Progenitor cell of endocrine pancreas (in vitro differentiated cells): ENCODE results near the gene CTNNA3. TPM values are rescaled to one million over a fixed set of nuclear protein-coding genes. Genes with fewer than 3 reads are reported as not detected.

Source experiments
- DNase-seq: peaks from one replicate; pipeline ENCODE4 v3.0.0; 2021; ENCODE audit warnings: low spot score; ENCODE audit not compliant: unreplicated experiment
- H3K27ac Mint-ChIP-seq: 2 replicates; pipeline ENCODE4 v1.8.0; 2021; ENCODE audit warnings: mild to moderate bottlenecking, moderate library complexity, mixed read lengths
- H3K27me3 Mint-ChIP-seq: 2 replicates; pipeline ENCODE4 v1.8.0; 2021; ENCODE audit warnings: mixed read lengths
- H3K36me3 Mint-ChIP-seq: 2 replicates; pipeline ENCODE4 v1.8.0; 2022; ENCODE audit warnings: mixed read lengths; ENCODE audit not compliant: insufficient read depth
- H3K4me1 Mint-ChIP-seq: 2 replicates; pipeline ENCODE4 v1.8.0; 2021; ENCODE audit warnings: low read depth, mixed read lengths
- H3K4me3 Mint-ChIP-seq: 2 replicates; pipeline ENCODE4 v1.8.0; 2021; ENCODE audit warnings: low read depth, mild to moderate bottlenecking, moderate library complexity, mixed read lengths
- H3K9me3 Mint-ChIP-seq: 2 replicates; pipeline ENCODE4 v1.8.0; 2021; ENCODE audit warnings: low read depth, mixed read lengths
- total RNA-seq: library from RNA; stranded (reverse); gene quantifications from 2 replicates; pipeline ENCODE4 v1.2.1, GENCODE V29; 2021
- TF ChIP-seq, protein P1 (sequence below): fragments of 200-600 bp; sonication (generic); IDR thresholded peaks from one replicate; pipeline ENCODE4 v1.5.0; 2021; ENCODE audit warnings: antibody characterized with exemption, mild to moderate bottlenecking; ENCODE audit not compliant: unreplicated experiment

The CTNNA3 gene
- total RNA-seq, 1 donor from 2014 or later = 1.7 TPM

DNA sequence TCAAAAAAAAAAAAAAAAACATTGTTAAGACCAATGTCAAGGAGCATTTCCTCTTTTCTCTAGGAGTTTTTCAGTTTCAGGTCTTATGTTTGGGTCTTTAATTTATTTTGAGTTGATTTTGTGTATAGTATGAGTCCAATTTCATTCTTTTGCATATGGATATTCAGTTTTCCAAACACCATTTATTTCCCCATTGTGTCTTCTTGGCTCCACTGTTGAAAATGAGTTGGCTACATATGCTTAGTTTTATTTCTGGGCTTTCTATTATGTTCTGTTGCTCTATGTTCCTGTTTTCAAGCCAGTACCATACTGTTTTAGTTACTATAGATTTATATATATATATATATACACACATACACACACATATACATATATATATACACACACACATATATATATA, 1506.7 kb downstream of the CTNNA3 start:
- Mint-ChIP-seq H3K9me3 (peaks cover 3% of the 10 kb centered on the region), H3K4me3 (no peak overlapping the region), H3K4me1 (peaks cover 31% of the 10 kb centered on the region), H3K36me3 (no peaks in the 10 kb centered on the region), H3K27me3 (no peaks in the 10 kb centered on the region), H3K27ac (no peak overlapping the region)
- DNase-seq = no peak
- TF ChIP-seq, protein P1, sequence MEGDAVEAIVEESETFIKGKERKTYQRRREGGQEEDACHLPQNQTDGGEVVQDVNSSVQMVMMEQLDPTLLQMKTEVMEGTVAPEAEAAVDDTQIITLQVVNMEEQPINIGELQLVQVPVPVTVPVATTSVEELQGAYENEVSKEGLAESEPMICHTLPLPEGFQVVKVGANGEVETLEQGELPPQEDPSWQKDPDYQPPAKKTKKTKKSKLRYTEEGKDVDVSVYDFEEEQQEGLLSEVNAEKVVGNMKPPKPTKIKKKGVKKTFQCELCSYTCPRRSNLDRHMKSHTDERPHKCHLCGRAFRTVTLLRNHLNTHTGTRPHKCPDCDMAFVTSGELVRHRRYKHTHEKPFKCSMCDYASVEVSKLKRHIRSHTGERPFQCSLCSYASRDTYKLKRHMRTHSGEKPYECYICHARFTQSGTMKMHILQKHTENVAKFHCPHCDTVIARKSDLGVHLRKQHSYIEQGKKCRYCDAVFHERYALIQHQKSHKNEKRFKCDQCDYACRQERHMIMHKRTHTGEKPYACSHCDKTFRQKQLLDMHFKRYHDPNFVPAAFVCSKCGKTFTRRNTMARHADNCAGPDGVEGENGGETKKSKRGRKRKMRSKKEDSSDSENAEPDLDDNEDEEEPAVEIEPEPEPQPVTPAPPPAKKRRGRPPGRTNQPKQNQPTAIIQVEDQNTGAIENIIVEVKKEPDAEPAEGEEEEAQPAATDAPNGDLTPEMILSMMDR = no peak

DNA sequence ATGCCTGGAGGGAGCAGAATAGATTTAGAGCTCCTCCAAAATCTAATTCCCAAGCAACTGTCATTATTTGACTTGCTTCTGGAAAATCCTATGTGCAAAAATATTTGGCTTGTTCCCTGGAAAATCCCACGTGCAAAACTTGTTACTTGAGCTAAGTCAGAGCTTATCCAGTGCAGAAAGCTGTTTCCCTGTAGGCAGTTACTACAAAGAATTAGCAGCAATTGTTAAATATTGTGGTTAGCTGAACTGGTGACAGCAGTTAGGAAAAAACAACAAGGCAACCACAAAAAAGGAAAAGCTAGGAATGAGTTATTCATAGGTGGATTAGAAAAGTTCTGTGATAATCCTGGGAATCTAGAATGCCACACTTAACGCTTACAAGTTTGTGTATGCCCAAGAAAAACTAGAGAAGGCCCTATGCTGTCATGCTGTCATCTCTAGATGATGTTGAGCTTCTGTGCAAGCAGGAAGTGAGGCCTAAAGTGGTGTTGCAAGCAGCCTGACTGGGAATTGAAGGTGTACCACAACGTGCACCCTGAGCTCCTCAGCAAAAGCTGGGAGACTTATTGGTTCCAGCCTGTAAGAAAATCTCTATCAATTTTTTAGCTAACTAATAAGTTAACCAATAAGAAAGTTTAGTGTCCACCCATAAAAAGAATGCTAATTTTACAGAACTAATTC, 1508.8 kb downstream of the CTNNA3 start:
- Mint-ChIP-seq H3K4me3 (no peak overlapping the region), H3K27ac (no peak overlapping the region), H3K27me3 (no peaks in the 10 kb centered on the region), H3K9me3 (peaks cover 6% of the 10 kb centered on the region), H3K4me1 (peaks cover 20% of the 10 kb centered on the region), H3K36me3 (no peaks in the 10 kb centered on the region)
- TF ChIP-seq, protein P1 = no peak
- no peak for DNase-seq

DNA sequence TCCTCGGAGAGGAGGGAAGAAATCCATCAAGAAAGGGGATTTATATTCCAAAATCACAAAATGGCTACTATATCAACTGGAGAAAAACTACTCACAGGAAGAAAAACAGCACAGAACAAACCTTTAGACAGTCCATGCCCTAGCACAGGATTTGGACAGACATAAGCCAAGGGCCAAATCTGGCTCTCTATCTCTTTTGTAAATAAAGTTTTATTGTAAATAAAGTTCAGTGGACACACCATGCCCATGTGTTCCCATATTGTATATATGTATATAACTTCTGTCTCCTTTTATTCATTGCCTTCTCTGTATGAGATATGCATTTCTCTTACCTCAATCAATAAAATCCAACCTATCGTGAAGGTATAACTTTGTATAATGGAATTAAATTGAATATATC, 1513.0 kb downstream of the CTNNA3 start:
- Mint-ChIP-seq H3K36me3 (no peaks in the 10 kb centered on the region), H3K27ac (no peak overlapping the region), H3K4me1 (peaks cover 14% of the 10 kb centered on the region), H3K27me3 (no peaks in the 10 kb centered on the region), H3K4me3 (no peak overlapping the region), H3K9me3 (peaks cover 3% of the 10 kb centered on the region)
- TF ChIP-seq, protein P1 = no peak
- DNase-seq = no peak

DNA sequence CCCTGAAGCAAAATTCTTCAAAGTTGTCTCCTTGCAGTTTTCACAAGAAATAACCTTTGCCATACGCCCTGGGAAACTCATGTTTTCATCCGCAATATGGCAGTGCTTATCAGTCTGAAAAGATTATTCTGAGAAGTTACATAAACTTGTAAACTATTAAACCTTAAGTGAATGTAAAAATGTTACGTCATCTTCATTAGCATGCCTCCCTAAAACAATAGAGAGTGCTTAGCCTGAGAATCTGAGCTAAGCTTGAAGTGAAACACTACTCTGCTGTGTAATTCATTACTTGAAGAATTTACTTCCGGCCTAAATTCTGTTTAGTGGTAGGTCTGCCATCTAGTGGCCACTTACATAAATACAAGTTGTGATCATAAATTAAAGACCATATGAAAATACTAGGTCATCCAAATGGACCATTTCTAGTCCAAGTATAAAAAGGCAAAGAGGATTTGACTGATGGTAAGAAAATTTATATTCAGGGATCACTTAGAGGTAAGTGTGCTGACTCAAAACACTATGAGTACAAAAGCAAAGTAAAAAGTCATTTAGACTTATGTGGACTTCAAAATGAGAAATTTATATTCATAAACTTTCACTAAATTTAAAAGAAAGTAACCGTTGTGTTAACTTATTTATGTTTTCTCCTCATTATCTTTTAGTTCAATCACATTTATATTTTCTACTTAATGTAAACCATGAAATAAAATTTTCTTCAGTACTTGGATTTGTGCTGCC, 1515.2 kb downstream of the CTNNA3 start:
- TF ChIP-seq, protein P1 = peak; percentile 79
- no peaks in the 10 kb centered on the region for H3K27me3 Mint-ChIP-seq
- H3K27ac Mint-ChIP-seq = no peak overlapping the region
- peaks cover 3% of the 10 kb centered on the region for H3K9me3 Mint-ChIP-seq
- peaks cover 3% of the 10 kb centered on the region for H3K4me1 Mint-ChIP-seq
- no peaks in the 10 kb centered on the region for H3K36me3 Mint-ChIP-seq
- DNase-seq = no peak
- H3K4me3 Mint-ChIP-seq = no peak overlapping the region

DNA sequence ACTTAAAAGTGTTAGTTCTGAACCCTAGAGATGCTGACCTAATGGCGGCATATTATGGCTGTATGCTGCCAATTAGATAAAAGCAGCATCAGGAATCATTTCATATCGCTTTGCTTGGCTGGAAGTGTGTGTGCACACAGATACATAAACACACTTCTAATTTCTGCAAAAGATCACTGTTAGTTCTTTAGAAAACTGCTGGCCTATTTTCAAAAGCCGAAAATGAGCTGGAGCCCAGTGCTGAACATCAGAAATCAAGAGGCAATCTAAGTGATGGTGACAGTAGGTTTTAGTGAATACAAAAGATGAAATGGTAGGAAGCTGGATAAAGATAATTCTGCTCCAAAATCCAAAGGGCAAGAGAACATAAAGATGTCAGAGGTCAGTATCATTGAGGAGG, 1516.0 kb downstream of the CTNNA3 start:
- H3K9me3 Mint-ChIP-seq = peaks cover 3% of the 10 kb centered on the region
- H3K36me3 Mint-ChIP-seq = no peaks in the 10 kb centered on the region
- DNase-seq = no peak
- TF ChIP-seq, protein P1 = no peak
- peaks cover 3% of the 10 kb centered on the region for H3K4me1 Mint-ChIP-seq
- H3K27me3 Mint-ChIP-seq = no peaks in the 10 kb centered on the region
- no peak overlapping the region for H3K27ac Mint-ChIP-seq
- no peak overlapping the region for H3K4me3 Mint-ChIP-seq
